Naive B cell (primary cell): ENCODE measurements around the gene C19orf38. TPM values are rescaled to one million over a fixed set of nuclear protein-coding genes. Genes with fewer than 3 reads are reported as not detected.
A peak's percentile ranks its signal among the peaks of the same experiment; 100 is the strongest.

Source experiments
- ATAC-seq, 2 donors: fragments of 150-1000 bp; cut with Tn5 transposase; 2 replicates each; pipeline ENCODE4 v1.10.0; 2021; ENCODE audit warnings: low read depth in 2 of 2, mild to moderate bottlenecking in 2 of 2, moderate library complexity in 2 of 2
- DNase-seq: peaks from one replicate; pipeline ENCODE4 v3.0.0; 2022
- H3K27ac Mint-ChIP-seq, 6 donors: one replicate each; pipeline ENCODE4 v1.8.0; 2020 to 2022; ENCODE audit warnings: mild to moderate bottlenecking in 6 of 6, mixed read lengths in 6 of 6, moderate library complexity in 5 of 6, inconsistent platforms in 2 of 6
- H3K27me3 Mint-ChIP-seq, 3 donors: one replicate each; pipeline ENCODE4 v1.8.0; 2021 to 2022; ENCODE audit warnings: mixed read lengths in 3 of 3, mild to moderate bottlenecking in 1 of 3
- H3K36me3 Mint-ChIP-seq, 2 donors: one replicate each; pipeline ENCODE4 v1.8.0; 2020 to 2022; ENCODE audit warnings: mixed read lengths in 2 of 2, inconsistent platforms in 1 of 2, mild to moderate bottlenecking in 1 of 2
- H3K4me1 Mint-ChIP-seq, 3 donors: one replicate each; pipeline ENCODE4 v1.8.0; 2020 to 2022; ENCODE audit warnings: mixed read lengths in 3 of 3, inconsistent platforms in 1 of 3, mild to moderate bottlenecking in 1 of 3, moderate library complexity in 1 of 3
- H3K4me3 Mint-ChIP-seq, 8 donors: one replicate each; pipeline ENCODE4 v1.8.0; 2020 to 2022; ENCODE audit warnings: mild to moderate bottlenecking in 8 of 8, mixed read lengths in 8 of 8, moderate library complexity in 8 of 8, inconsistent platforms in 2 of 8
- H3K9me3 Mint-ChIP-seq, 7 donors: one replicate each; pipeline ENCODE4 v1.8.0; 2020 to 2022; ENCODE audit warnings: mixed read lengths in 7 of 7, mild to moderate bottlenecking in 5 of 7, inconsistent platforms in 2 of 7, moderate library complexity in 1 of 7
- polyA plus RNA-seq, 6 donors: library from polyadenylated mRNA; unstranded; fragments of 300-500 nt; fragmentation: Illumina TruSeq; gene quantifications; one replicate each; pipeline ENCODE4 v1.2.3, GENCODE V29; 2021; ENCODE audit warnings: low read depth in 6 of 6

C19orf38 gene
- polyA plus RNA-seq = 1 to 10 TPM; 1.5 to 5.3 (median 1.9) TPM

GRCh38 chr19:10848230-10848856, at the start of gene C19orf38:
TSS of gene C19orf38 (plus strand) at chr19:10848415. CDS start at chr19:10848509, 94 bp downstream.
- peaks cover 5 to 6% (median 6%) of the 10 kb centered on the region in 3 donors for H3K4me1 Mint-ChIP-seq
- peaks cover 0 to 20% (median 8%) of the 10 kb centered on the region in 3 donors for H3K27me3 Mint-ChIP-seq
- H3K4me3 Mint-ChIP-seq = peak within 1 kb of the TSS in 1 of 8 donors; percentile 51
- ATAC-seq (peak; percentile 54 to 58), DNase-seq (no peak)
- peak within 1 kb of the TSS in 2 of 6 donors; percentile 15 to 47 for H3K27ac Mint-ChIP-seq
- peaks cover 0 to 11% (median 6%) of the 10 kb centered on the region in 7 donors for H3K9me3 Mint-ChIP-seq
- peaks cover 5 to 9% of the 10 kb centered on the region in 2 donors for H3K36me3 Mint-ChIP-seq

GRCh38 chr19:10800488-10800887, 47.7 kb upstream of the C19orf38 start:
- peaks cover 5 to 15% (median 8%) of the 10 kb centered on the region in 3 donors for H3K4me1 Mint-ChIP-seq
- DNase-seq = no peak
- no peak for ATAC-seq
- H3K27ac Mint-ChIP-seq = peak overlapping the region in 2 of 6 donors; percentile 22 to 83
- H3K27me3 Mint-ChIP-seq = no peaks in the 10 kb centered on the region
- no peaks in the 10 kb centered on the region for H3K9me3 Mint-ChIP-seq
- no peak overlapping the region for H3K4me3 Mint-ChIP-seq
- H3K36me3 Mint-ChIP-seq = peaks cover 7 to 15% of the 10 kb centered on the region in 2 donors

- no peaks in the 10 kb centered on the region for H3K9me3 Mint-ChIP-seq
- ATAC-seq (no peak), DNase-seq (no peak)
- H3K4me3 Mint-ChIP-seq = no peak overlapping the region
- no peaks in the 10 kb centered on the region for H3K27me3 Mint-ChIP-seq
- no peak overlapping the region for H3K27ac Mint-ChIP-seq
- peaks cover 7 to 15% of the 10 kb centered on the region in 2 donors for H3K36me3 Mint-ChIP-seq
- H3K4me1 Mint-ChIP-seq = peaks cover 5 to 10% (median 6%) of the 10 kb centered on the region in 3 donors
Observed at GRCh38 chr19:10802479-10802878, 45.7 kb upstream of the C19orf38 start.

- H3K27me3 Mint-ChIP-seq = no peaks in the 10 kb centered on the region
- H3K4me1 Mint-ChIP-seq = peaks cover 2 to 9% (median 5%) of the 10 kb centered on the region in 3 donors
- H3K27ac Mint-ChIP-seq = peak overlapping the region in 1 of 6 donors; percentile 76
- DNase-seq (no peak), ATAC-seq (no peak)
- peaks cover 7 to 18% of the 10 kb centered on the region in 2 donors for H3K36me3 Mint-ChIP-seq
- H3K9me3 Mint-ChIP-seq = no peaks in the 10 kb centered on the region
- no peak overlapping the region for H3K4me3 Mint-ChIP-seq
Observed at GRCh38 chr19:10803252-10803651, 45.0 kb upstream of the C19orf38 start.

- Mint-ChIP-seq H3K4me1 (peaks cover 0 to 17% (median 15%) of the 10 kb centered on the region in 3 donors), H3K27me3 (no peaks in the 10 kb centered on the region), H3K36me3 (peaks cover 7 to 31% of the 10 kb centered on the region in 2 donors), H3K4me3 (no peak overlapping the region), H3K27ac (peak overlapping the region in 3 of 6 donors; percentile 31 to 74 (median 44)), H3K9me3 (no peaks in the 10 kb centered on the region)
- no peak for DNase-seq
- ATAC-seq = no peak
Observed at GRCh38 chr19:10805065-10805757, 43.0 kb upstream of the C19orf38 start.

GRCh38 chr19:10805758-10806247, 42.4 kb upstream of the C19orf38 start:
- ATAC-seq (no peak), DNase-seq (no peak)
- H3K4me1 Mint-ChIP-seq = peaks cover 0 to 19% (median 17%) of the 10 kb centered on the region in 3 donors
- no peaks in the 10 kb centered on the region for H3K27me3 Mint-ChIP-seq
- no peak overlapping the region for H3K4me3 Mint-ChIP-seq
- H3K9me3 Mint-ChIP-seq = no peaks in the 10 kb centered on the region
- peak overlapping the region in 1 of 6 donors; percentile 88 for H3K27ac Mint-ChIP-seq
- H3K36me3 Mint-ChIP-seq = peaks cover 7 to 31% of the 10 kb centered on the region in 2 donors

GRCh38 chr19:10808937-10809649, 39.1 kb upstream of the C19orf38 start:
- Mint-ChIP-seq H3K9me3 (no peaks in the 10 kb centered on the region), H3K4me1 (peaks cover 0 to 22% (median 12%) of the 10 kb centered on the region in 3 donors), H3K36me3 (peaks cover 7 to 24% of the 10 kb centered on the region in 2 donors), H3K4me3 (no peak overlapping the region), H3K27me3 (no peaks in the 10 kb centered on the region), H3K27ac (peak overlapping the region in 3 of 6 donors; percentile 1 to 22 (median 3))
- no peak for DNase-seq
- ATAC-seq = no peak

- H3K27ac Mint-ChIP-seq = peak overlapping the region in 4 of 6 donors; percentile 14 to 88 (median 38)
- no peaks in the 10 kb centered on the region for H3K27me3 Mint-ChIP-seq
- DNase-seq = no peak
- peaks cover 5 to 20% of the 10 kb centered on the region in 2 donors for H3K36me3 Mint-ChIP-seq
- no peak for ATAC-seq
- peaks cover 0 to 27% (median 12%) of the 10 kb centered on the region in 3 donors for H3K4me1 Mint-ChIP-seq
- H3K9me3 Mint-ChIP-seq = no peaks in the 10 kb centered on the region
- H3K4me3 Mint-ChIP-seq = no peak overlapping the region
Observed at GRCh38 chr19:10809651-10810285, 38.4 kb upstream of the C19orf38 start.

GRCh38 chr19:10811391-10812111, 36.7 kb upstream of the C19orf38 start:
- no peak for DNase-seq
- no peak overlapping the region for H3K4me3 Mint-ChIP-seq
- H3K36me3 Mint-ChIP-seq = peaks cover 0 to 16% of the 10 kb centered on the region in 2 donors
- H3K4me1 Mint-ChIP-seq = peaks cover 0 to 27% (median 12%) of the 10 kb centered on the region in 3 donors
- ATAC-seq = no peak
- H3K9me3 Mint-ChIP-seq = no peaks in the 10 kb centered on the region
- no peaks in the 10 kb centered on the region for H3K27me3 Mint-ChIP-seq
- H3K27ac Mint-ChIP-seq = peak overlapping the region in 1 of 6 donors; percentile 39

- ATAC-seq = no peak
- Mint-ChIP-seq H3K36me3 (peaks cover 0 to 16% of the 10 kb centered on the region in 2 donors), H3K9me3 (no peaks in the 10 kb centered on the region), H3K27me3 (no peaks in the 10 kb centered on the region), H3K27ac (peak overlapping the region in 1 of 6 donors; percentile 39), H3K4me3 (no peak overlapping the region), H3K4me1 (peaks cover 0 to 27% (median 12%) of the 10 kb centered on the region in 3 donors)
- DNase-seq = no peak
Observed at GRCh38 chr19:10812196-10812595, 36.0 kb upstream of the C19orf38 start.

GRCh38 chr19:10812902-10813404, 35.3 kb upstream of the C19orf38 start:
- H3K4me3 Mint-ChIP-seq = no peak overlapping the region
- H3K4me1 Mint-ChIP-seq = peaks cover 0 to 27% (median 12%) of the 10 kb centered on the region in 3 donors
- H3K36me3 Mint-ChIP-seq = peaks cover 0 to 16% of the 10 kb centered on the region in 2 donors
- H3K9me3 Mint-ChIP-seq = no peaks in the 10 kb centered on the region
- H3K27me3 Mint-ChIP-seq = no peaks in the 10 kb centered on the region
- H3K27ac Mint-ChIP-seq = peak overlapping the region in 3 of 6 donors; percentile 45 to 83 (median 52)
- ATAC-seq (no peak), DNase-seq (no peak)

GRCh38 chr19:10815007-10815536, 33.1 kb upstream of the C19orf38 start:
- peaks cover 0 to 7% of the 10 kb centered on the region in 2 donors for H3K36me3 Mint-ChIP-seq
- no peaks in the 10 kb centered on the region for H3K9me3 Mint-ChIP-seq
- no peaks in the 10 kb centered on the region for H3K27me3 Mint-ChIP-seq
- no peak for DNase-seq
- peaks cover 0 to 18% (median under 1%) of the 10 kb centered on the region in 3 donors for H3K4me1 Mint-ChIP-seq
- ATAC-seq = no peak
- no peak overlapping the region for H3K4me3 Mint-ChIP-seq
- H3K27ac Mint-ChIP-seq = peak overlapping the region in 3 of 6 donors; percentile 43 to 78 (median 63)
